ENCODE measurements around the gene DCP2.
A peak's percentile ranks its signal among the peaks of the same experiment; 100 is the strongest.

Gene DCP2

GRCh38 chr5:113050721-113051382 lies 74.3 kb downstream of the DCP2 start:
- TF ChIP-seq, protein P1, sequence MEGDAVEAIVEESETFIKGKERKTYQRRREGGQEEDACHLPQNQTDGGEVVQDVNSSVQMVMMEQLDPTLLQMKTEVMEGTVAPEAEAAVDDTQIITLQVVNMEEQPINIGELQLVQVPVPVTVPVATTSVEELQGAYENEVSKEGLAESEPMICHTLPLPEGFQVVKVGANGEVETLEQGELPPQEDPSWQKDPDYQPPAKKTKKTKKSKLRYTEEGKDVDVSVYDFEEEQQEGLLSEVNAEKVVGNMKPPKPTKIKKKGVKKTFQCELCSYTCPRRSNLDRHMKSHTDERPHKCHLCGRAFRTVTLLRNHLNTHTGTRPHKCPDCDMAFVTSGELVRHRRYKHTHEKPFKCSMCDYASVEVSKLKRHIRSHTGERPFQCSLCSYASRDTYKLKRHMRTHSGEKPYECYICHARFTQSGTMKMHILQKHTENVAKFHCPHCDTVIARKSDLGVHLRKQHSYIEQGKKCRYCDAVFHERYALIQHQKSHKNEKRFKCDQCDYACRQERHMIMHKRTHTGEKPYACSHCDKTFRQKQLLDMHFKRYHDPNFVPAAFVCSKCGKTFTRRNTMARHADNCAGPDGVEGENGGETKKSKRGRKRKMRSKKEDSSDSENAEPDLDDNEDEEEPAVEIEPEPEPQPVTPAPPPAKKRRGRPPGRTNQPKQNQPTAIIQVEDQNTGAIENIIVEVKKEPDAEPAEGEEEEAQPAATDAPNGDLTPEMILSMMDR (conservative IDR thresholded peaks at IDR 0.05; ENCODE audit: low read length) = no peak
- H3K4me3 ChIP-seq (ENCODE audit: low read length) = no peak overlapping the region
- peak; percentile 89 for DNase-seq (ENCODE audit: low read depth)

- no peak overlapping the region for H3K4me3 ChIP-seq (ENCODE audit: low read length)
- no peak for DNase-seq (ENCODE audit: low read depth)
- TF ChIP-seq, protein P1 (conservative IDR thresholded peaks at IDR 0.05; ENCODE audit: low read length) = no peak
Observed at GRCh38 chr5:113052041-113052795, 75.6 kb downstream of the DCP2 start.

- no peak for DNase-seq (ENCODE audit: low read depth)
- H3K4me3 ChIP-seq (ENCODE audit: low read length) = no peak overlapping the region
- TF ChIP-seq, protein P1 (conservative IDR thresholded peaks at IDR 0.05; ENCODE audit: low read length) = no peak
Observed at GRCh38 chr5:113053511-113053995, 77.0 kb downstream of the DCP2 start.

DNA sequence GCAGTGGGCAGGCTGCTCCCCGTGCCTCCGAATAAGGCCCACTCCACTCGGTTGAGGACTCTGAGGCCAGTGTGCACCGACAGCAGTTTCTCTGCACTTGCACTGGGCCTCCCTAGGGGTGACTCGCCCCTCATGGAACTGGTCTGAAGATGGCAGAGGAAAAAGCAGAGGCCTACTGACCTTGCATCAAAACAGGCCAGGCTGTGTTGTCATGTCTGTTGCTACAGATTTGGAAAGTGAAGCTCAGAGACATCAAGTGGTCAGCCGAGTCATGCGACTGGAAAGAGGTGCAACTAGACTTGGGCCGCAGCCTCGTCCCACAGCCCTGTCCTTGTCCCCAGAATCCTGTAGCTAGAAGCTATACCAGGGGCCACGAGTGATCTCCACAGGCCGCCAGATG lies 78.3 kb downstream of the DCP2 start:
- DNase-seq (ENCODE audit: low read depth) = no peak
- TF ChIP-seq, protein P1 (conservative IDR thresholded peaks at IDR 0.05; ENCODE audit: low read length) = no peak
- H3K4me3 ChIP-seq (ENCODE audit: low read length) = no peak overlapping the region

- DNase-seq (ENCODE audit: low read depth) = no peak
- TF ChIP-seq, protein P1 (conservative IDR thresholded peaks at IDR 0.05; ENCODE audit: low read length) = no peak
- no peak overlapping the region for H3K4me3 ChIP-seq (ENCODE audit: low read length)
Observed at GRCh38 chr5:113056988-113057387, 80.4 kb downstream of the DCP2 start.

DNA sequence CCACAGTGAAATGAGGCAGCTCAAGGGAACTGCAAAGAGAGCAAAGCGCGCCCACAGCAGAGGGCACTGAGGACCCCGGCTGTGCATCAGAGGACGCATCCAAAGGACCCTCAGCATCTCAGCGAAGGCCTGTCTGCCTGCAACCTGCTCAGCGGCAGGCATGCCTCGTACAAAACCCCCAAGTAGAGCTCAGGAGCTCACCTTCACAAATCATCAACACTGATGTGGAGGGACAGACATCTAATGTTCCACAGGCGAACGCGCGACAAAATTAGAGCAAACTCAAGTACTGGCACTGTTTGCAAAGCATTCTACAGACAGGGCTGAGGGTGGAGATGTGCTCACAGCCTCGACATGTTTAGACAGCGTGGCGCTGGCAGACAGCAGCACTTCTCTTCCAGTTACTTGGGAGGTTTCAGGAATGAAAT lies 81.0 kb downstream of the DCP2 start:
- no peak for DNase-seq (ENCODE audit: low read depth)
- TF ChIP-seq, protein P1 (conservative IDR thresholded peaks at IDR 0.05; ENCODE audit: low read length) = no peak

DNA sequence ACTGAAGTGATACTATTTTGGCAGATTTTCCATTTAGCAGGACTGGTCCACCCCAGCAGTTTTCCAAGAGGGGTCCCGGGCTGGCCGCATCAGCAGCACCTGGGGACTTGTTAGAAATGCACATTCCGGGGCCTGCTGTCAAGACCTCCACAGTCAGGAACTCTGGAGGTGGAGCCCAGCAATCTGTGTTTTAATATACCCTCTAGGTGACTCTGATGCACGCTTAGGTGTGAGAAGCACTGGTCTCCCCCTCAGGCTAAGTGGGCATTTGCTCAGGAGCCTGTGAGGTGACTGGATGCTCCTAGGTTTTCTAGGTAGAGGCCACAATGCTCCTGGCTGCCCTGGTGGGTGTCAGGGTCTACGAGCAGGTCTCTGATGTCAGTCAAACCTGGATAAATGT lies 81.7 kb downstream of the DCP2 start:
- no peak for DNase-seq (ENCODE audit: low read depth)
- TF ChIP-seq, protein P1 (conservative IDR thresholded peaks at IDR 0.05; ENCODE audit: low read length) = no peak

More for the DNA sequence above, 81.0 kb downstream of the DCP2 start:
- no peak overlapping the region for H3K4me3 ChIP-seq (ENCODE audit: low read length)

More for the DNA sequence above, 81.7 kb downstream of the DCP2 start:
- no peak overlapping the region for H3K4me3 ChIP-seq (ENCODE audit: low read length)
